EL (cell line): ENCODE data around the gene APLF.
"Not testable (repeated sequence)": the region's sequence is repeated elsewhere in the genome, so short reads cannot be mapped to it uniquely, and the experiment has no call there.

Experiments used
- DNase-seq: peaks from one replicate; pipeline ENCODE4 v3.0.0-alpha.2; 2016

Gene APLF

GRCh38 chr2:68482296-68482820 lies 15.0 kb downstream of the APLF start:
- DNase-seq: no peak

- no peak for DNase-seq
These were observed 15.6 kb downstream of the APLF start for GRCh38 chr2:68483011-68483410.

GRCh38 chr2:68487773-68488355 lies 20.5 kb downstream of the APLF start:
- DNase-seq: peak; percentile 28

- not testable (repeated sequence) for DNase-seq
These were observed 21.2 kb downstream of the APLF start for GRCh38 chr2:68488605-68489004.

GRCh38 chr2:68489282-68489681 lies 21.9 kb downstream of the APLF start:
- no peak for DNase-seq

- DNase-seq: no peak
These were observed 24.2 kb downstream of the APLF start for GRCh38 chr2:68491582-68491981.

GRCh38 chr2:68499133-68499532 lies 31.7 kb downstream of the APLF start:
- no peak for DNase-seq

GRCh38 chr2:68500649-68501048 lies 33.3 kb downstream of the APLF start:
- DNase-seq: no peak

GRCh38 chr2:68501768-68502167 lies 34.4 kb downstream of the APLF start:
- DNase-seq: no peak

- DNase-seq: no peak
These were observed 38.3 kb downstream of the APLF start for GRCh38 chr2:68505603-68506159.

- no peak for DNase-seq
These were observed 38.8 kb downstream of the APLF start for GRCh38 chr2:68506170-68506569.

- no peak for DNase-seq
These were observed 44.9 kb downstream of the APLF start for GRCh38 chr2:68512326-68512725.

- DNase-seq: no peak
These were observed 45.6 kb downstream of the APLF start for GRCh38 chr2:68512966-68513365.

- DNase-seq: no peak
These were observed 47.0 kb downstream of the APLF start for GRCh38 chr2:68514316-68514929.

- no peak for DNase-seq
These were observed 48.9 kb downstream of the APLF start for GRCh38 chr2:68516051-68516955.

GRCh38 chr2:68519236-68519635 lies 51.9 kb downstream of the APLF start:
- DNase-seq: no peak

- no peak for DNase-seq
These were observed 53.7 kb downstream of the APLF start for GRCh38 chr2:68521037-68521436.

GRCh38 chr2:68526943-68527342 lies 59.6 kb downstream of the APLF start:
- DNase-seq: not testable (repeated sequence)

- DNase-seq: not testable (repeated sequence)
These were observed 60.1 kb downstream of the APLF start for GRCh38 chr2:68527343-68528081.

- DNase-seq: not testable (repeated sequence)
These were observed 61.8 kb downstream of the APLF start for GRCh38 chr2:68529156-68529555.

GRCh38 chr2:68529651-68530050 lies 62.3 kb downstream of the APLF start:
- not testable (repeated sequence) for DNase-seq

- DNase-seq: no peak
These were observed 68.6 kb downstream of the APLF start for GRCh38 chr2:68536000-68536399.

- no peak for DNase-seq
These were observed 69.6 kb downstream of the APLF start for GRCh38 chr2:68537011-68537410.
